AG10803 (cell line): Measurements from ENCODE around the gene ZFAND2A.
"Not testable (repeated sequence)": the region's sequence is repeated elsewhere in the genome, so short reads cannot be mapped to it uniquely, and the experiment has no call there.

Experiments
- DNase-seq: peaks from one replicate; pipeline ENCODE4 v3.0.0; 2010; ENCODE audit warnings: low read depth
- H3K4me3 ChIP-seq: 2 replicates; pipeline ENCODE4 v1.5.1; 2011; ENCODE audit warnings: mild to moderate bottlenecking, low read length, control low read depth
- TF ChIP-seq, protein P1 (sequence below): conservative IDR thresholded peaks from 2 replicates; pipeline ENCODE4 v1.5.1; 2011; ENCODE audit warnings: mild to moderate bottlenecking, low read length, control low read depth, inconsistent platforms

Gene ZFAND2A

DNA sequence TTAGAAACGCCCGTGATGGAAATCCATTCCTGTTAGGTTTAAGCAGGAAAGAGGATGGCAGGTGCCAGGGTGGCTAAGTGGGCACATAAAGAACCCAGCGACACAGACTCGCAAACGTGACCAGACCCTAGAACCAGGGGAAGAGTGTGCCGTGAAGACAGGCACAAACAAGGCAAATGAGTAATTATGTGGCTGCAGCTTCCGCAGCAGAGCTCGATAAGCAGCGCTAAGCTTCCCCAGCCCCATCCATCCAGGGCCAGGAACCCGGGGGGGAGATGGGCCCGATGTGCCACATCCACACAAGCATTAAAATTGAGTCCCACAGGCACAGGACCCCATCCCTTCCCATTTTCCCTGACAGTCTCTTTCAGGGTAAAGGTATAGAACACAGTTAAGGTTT lies 14.0 kb upstream of the ZFAND2A start:
- TF ChIP-seq, protein P1, sequence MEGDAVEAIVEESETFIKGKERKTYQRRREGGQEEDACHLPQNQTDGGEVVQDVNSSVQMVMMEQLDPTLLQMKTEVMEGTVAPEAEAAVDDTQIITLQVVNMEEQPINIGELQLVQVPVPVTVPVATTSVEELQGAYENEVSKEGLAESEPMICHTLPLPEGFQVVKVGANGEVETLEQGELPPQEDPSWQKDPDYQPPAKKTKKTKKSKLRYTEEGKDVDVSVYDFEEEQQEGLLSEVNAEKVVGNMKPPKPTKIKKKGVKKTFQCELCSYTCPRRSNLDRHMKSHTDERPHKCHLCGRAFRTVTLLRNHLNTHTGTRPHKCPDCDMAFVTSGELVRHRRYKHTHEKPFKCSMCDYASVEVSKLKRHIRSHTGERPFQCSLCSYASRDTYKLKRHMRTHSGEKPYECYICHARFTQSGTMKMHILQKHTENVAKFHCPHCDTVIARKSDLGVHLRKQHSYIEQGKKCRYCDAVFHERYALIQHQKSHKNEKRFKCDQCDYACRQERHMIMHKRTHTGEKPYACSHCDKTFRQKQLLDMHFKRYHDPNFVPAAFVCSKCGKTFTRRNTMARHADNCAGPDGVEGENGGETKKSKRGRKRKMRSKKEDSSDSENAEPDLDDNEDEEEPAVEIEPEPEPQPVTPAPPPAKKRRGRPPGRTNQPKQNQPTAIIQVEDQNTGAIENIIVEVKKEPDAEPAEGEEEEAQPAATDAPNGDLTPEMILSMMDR: no peak
- H3K4me3 ChIP-seq: no peak overlapping the region
- DNase-seq: no peak

DNA sequence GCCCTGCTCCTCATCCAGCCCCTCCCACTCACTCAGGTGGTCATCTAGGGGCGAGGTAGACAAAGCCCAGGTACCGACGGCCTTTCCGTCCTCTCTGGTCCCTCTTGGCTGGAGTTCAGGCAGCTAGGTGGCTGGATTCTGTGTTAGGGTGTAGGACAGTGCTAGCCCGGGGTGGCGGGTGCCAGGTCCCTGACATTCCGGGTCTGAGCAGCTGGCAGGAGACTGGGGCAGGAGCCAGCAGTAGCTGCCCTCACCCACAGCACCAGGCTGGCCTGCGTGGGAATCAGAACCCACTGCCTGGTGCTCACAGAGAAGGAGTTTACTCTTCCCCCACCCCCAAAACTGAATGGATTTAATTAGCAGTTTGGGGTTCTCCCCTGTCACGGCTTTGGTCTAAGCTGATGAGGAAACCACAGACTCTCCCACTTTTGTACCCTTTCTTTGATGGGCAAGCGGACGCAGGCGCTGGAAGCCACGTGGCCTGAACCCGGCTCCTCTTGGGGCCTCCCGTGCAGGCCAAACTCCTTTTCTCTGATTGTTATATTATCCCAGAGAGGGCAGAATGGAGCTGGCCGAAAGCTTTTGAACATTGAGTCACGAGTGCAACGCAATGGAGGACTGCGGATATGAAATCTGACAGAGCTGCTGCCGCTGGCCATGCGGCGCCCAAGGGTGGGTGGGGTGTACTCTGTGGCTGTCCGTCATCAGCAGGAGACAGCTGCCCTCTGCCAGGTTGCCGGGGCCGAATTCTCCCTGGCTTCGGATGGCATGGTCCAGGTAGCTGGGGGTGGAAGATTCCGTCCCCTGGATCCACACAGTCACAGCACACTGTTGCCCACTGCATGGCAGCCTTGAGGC lies 12.9 kb upstream of the ZFAND2A start:
- no peak overlapping the region for H3K4me3 ChIP-seq
- no peak for DNase-seq
- TF ChIP-seq, protein P1: no peak

DNA sequence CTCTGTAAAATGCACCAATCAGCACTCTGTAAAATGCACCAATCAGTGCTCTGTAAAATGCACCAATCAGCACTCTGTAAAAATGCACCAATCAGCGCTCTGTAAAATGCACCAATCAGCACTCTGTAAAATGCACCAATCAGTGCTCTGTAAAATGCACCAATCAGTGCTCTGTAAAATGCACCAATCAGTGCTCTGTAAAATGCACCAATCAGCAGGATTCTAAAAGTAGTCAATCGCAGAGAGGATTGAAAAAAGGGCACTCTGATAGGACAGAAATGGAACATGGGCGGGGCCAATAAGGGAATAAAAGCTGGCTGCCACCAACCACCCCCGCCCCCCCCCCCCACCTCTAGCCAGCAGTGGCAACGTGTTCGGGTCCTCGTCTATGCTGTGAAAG lies 11.5 kb upstream of the ZFAND2A start:
- DNase-seq, H3K4me3 ChIP-seq: not testable (repeated sequence)

DNA sequence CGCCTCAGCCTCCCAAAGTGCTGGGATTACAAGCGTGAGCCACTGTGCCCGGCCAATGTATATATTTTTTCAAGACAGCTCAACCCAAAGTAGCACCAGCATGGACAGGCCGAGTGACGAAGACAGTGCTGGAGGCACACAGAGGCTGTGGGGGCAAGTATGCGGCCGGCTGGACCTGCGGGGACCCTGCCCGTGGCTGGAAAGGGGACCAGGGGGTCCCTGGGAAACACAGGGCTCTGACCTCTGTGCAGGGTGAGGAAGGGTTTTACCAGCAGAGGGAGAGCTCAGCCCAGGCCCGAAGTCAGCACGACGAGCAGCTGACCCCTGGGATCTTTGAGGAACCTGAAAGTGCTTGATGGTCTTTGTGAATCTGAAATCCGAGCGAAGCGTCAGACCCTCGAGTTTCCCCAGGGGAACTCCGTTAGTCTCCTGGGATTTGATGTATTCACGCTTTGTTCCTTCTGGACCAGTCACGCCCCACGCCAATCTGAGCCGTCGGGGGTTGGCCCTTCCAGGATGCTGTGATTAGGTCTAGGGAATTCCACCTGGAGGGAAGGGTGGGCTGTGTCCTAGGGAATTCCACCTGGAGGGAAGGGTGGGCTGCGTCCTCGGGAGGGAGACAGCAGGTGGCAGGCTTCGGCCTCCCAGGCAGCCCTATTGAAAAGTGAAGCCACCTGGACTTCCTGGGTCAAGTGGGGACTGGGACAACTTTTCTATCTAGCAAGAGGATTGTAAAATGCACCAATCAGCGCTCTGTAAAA lies 10.9 kb upstream of the ZFAND2A start:
- H3K4me3 ChIP-seq: no peak overlapping the region
- TF ChIP-seq, protein P1: no peak
- no peak for DNase-seq

DNA sequence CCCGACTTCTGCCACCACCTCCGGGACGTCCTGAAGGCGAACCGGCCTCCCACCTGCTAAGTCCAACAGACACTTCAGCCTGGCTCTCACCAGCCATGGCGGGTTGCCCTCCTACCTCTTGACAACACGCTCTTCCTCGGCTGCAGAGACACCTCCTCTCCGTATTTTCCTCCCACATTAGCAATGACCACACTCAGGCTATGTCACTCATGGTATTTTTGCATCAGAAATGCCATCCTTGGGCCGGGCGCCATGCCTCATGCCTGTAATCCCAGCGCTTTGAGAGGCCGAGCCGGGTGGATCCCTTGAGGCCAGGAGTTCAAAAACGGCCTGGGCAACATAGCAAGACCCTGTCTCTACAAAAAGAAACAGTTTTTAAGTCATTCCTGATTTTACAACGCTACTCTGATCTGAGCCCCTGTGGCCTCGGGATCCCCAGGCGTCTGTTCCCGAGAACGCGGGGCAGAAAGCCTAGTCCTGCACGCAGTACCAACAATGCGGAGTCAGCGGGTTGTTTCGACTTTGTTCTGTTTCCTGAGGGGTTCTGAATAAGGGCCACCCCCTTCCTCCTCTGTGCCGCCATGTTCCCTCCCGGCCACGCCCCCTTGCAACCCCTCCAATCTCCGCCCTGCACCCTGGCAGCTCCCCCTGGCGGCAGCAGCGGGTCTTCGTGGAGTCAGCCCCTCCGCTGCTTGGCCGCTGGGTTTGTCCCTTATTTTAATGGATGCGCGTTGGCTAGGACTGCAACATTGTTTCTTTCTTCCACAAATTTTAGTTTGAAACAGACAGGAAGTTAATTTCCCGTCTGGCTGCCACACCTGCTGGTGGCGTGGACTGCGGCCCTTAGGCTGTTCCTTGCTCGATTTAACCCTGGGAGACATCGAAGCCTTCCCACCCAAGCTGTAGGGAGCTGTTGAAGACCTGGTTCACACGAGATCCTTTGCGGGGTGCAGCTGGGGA lies 9.7 kb upstream of the ZFAND2A start:
- peak; percentile 80 for DNase-seq
- peak overlapping the region; percentile 79 for H3K4me3 ChIP-seq
- TF ChIP-seq, protein P1: peak; percentile 79

DNA sequence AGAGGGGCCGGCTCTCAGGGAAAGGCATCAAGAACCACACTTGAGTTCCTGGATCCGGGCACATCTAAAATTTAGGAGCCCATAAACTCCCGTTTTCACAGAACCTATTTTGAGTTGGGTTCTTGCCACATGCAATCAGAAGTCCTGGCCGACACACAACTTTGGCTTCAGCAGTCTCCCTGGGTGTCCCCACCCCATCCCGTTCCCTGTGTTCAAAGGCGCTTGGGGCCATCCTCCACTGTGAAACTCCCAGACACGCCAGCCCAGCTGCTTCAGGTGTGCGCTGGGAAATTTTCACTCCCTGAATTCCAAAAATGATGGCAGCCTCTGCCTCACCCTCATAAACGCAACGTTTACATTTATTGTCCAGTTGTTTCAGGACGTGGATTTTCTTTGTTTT lies 8.4 kb upstream of the ZFAND2A start:
- TF ChIP-seq, protein P1: no peak
- DNase-seq: no peak
- H3K4me3 ChIP-seq: no peak overlapping the region

DNA sequence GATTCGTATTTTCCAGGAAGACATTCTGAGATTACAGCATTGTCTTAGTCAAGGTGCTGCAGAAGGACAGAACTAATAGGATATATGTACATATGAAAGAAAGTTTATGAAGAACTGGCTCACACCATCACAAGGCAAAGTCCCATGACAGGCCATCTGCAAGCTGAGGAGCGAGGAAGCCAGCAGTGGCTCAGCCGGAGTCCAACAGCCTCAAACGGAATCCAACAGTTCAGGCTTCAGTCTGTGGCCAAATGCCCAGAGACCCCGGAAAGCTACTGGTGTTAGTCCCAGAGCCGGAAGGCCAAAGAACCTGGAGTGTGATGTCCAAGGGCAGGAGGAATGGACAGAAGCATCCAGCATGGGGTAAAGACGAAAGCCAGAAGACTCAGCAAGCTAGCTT lies 4.4 kb upstream of the ZFAND2A start:
- TF ChIP-seq, protein P1: no peak
- no peak overlapping the region for H3K4me3 ChIP-seq
- no peak for DNase-seq
